Measurements from ENCODE around the gene S100A6. TPM values are rescaled to one million over a fixed set of nuclear protein-coding genes. Genes with fewer than 3 reads are reported as not detected.

Gene S100A6
- total RNA-seq, 1 experiment from 2014 or later, result 2,572 TPM

DNA sequence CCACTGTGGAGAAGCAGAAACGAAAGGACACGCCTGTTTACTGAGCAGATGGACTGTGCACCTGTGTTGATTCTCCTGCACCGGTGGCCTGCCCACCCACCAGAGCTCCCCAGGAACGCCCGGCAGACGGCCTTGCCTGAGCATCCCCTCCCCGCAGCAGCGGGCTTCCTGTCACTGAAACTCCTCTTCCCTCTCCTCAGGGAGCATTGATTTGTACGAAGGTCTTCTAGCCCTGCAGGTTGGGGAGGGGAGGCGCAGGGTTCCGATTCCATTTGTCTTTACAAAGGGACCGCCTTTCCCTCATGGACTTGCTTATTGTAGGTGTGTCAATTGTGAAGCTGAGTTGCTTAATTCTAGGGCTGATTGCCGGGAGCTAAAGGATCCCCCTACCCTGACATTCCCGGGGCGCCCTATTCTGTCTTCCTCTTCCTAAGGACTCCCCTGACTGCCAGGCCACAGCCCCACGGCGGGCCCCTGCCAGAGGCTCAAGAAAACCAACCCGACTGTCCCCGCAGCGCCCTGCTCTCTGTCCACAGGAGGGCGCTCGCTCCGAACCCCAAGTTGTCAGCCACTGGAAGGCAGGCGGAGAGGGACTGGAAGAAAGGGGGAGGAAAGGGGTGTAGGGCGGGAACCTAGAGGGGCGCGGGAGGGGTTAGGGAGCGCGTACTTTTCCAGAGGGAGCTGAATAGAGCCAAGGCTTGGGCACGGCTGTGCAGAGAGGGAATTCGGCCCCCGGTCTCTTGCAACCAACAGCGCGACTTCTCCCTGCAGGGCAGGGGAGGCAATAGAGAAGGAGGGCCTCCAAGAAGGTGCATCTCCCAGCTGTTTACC, 2.8 kb downstream of the S100A6 start:
- ChIA-PET CTCF (interaction anchor here (0.7 to 2.6 kb wide), 16 partner anchors 12 to 177 kb away, joined by 3 to 25 read pairs (median 4); partner anchors contain the start of genes S100A14, S100A2 and S100A4), POLR2A (ENCODE audit: unreplicated experiment) (interaction anchor here (0.7 to 4.6 kb wide), 6 partner anchors 11 to 101 kb away, joined by 3 to 47 read pairs (median 8); partner anchors contain the start of genes CHTOP, S100A13, S100A16 and S100A2)
- DNase-seq, result peak; percentile 87
- TF ChIP-seq CTCF (conservative IDR thresholded peaks at IDR 0.05; ENCODE audit: low read depth, low read length) (peak; percentile 96), EZH2phosphoT487 (IDR thresholded peaks at IDR 0.05; ENCODE audit: borderline replicate concordance, low read length) (no peak), EZH2 (IDR thresholded peaks at IDR 0.05; ENCODE audit: low read length, unreplicated experiment) (no peak)
- peaks cover 46% of the 10 kb centered on the region for H3K4me1 ChIP-seq (ENCODE audit: insufficient read depth, low read length)
- H3K27me3 ChIP-seq (ENCODE audit: low read length), result no peaks in the 10 kb centered on the region
- H3K4me3 ChIP-seq (ENCODE audit: low read length), result peak overlapping the region; percentile 28; the same call in 1 of the 2 replicates
- intact Hi-C loops (cut with micrococcal nuclease), result loop anchor here (1.0 to 2.0 kb wide), 4 partner anchors 12 to 76 kb away; partner anchors contain the start of gene S100A4
- BruUV-seq (replicated peaks), result no TSS peak
- H3K27ac ChIP-seq (ENCODE audit: low read length), result peak overlapping the region; percentile 94
- H3K9me3 ChIP-seq (ENCODE audit: low read length), result no peaks in the 10 kb centered on the region
- H3K9ac ChIP-seq (ENCODE audit: low read length), result peak overlapping the region; percentile 95
- peaks cover 12% of the 10 kb centered on the region for H3K36me3 ChIP-seq (ENCODE audit: low read depth, low read length)
- ATAC-seq, result peak; percentile 21
- H3K79me2 ChIP-seq (ENCODE audit: low read length), result peaks cover 23% of the 10 kb centered on the region
- H3K4me2 ChIP-seq (ENCODE audit: low read length), result peak overlapping the region; percentile 84
- H3K9me2 ChIP-seq (replicated peaks; ENCODE audit: low read length), result no peaks in the 10 kb centered on the region
- no peak overlapping the region for H2AFZ ChIP-seq (ENCODE audit: low read length)
- H4K20me1 ChIP-seq (ENCODE audit: low read length), result 0 out of 2 replicates have a peak, but pooled peaks cover 3% of the 10 kb centered on the region
- H3F3A ChIP-seq (ENCODE audit: low read length, unreplicated experiment), result peaks cover 5% of the 10 kb centered on the region

- H3K27ac ChIP-seq (ENCODE audit: low read length), result peak overlapping the region; percentile 94
- no TSS peak for BruUV-seq (replicated peaks)
- H3K79me2 ChIP-seq (ENCODE audit: low read length), result peaks cover 23% of the 10 kb centered on the region
- TF ChIP-seq EZH2phosphoT487 (IDR thresholded peaks at IDR 0.05; ENCODE audit: borderline replicate concordance, low read length) (no peak), CTCF (conservative IDR thresholded peaks at IDR 0.05; ENCODE audit: low read depth, low read length) (no peak), EZH2 (IDR thresholded peaks at IDR 0.05; ENCODE audit: low read length, unreplicated experiment) (no peak)
- no peaks in the 10 kb centered on the region for H3K9me2 ChIP-seq (replicated peaks; ENCODE audit: low read length)
- POLR2A ChIA-PET (ENCODE audit: unreplicated experiment), result interaction anchor here (0.7 to 4.6 kb wide), 3 partner anchors 34 to 102 kb away, joined by 4 to 47 read pairs (median 32); partner anchors contain the start of genes CHTOP and S100A2
- no peak overlapping the region for H2AFZ ChIP-seq (ENCODE audit: low read length)
- intact Hi-C loops (cut with micrococcal nuclease), result loop anchor here (2.0 kb wide), 1 partner anchor 77 kb away; no protein-coding TSS in a partner anchor
- peak overlapping the region; percentile 84 for H3K4me2 ChIP-seq (ENCODE audit: low read length)
- H3K36me3 ChIP-seq (ENCODE audit: low read depth, low read length), result peaks cover 12% of the 10 kb centered on the region
- 0 out of 2 replicates have a peak, but pooled peaks cover 3% of the 10 kb centered on the region for H4K20me1 ChIP-seq (ENCODE audit: low read length)
- H3K9me3 ChIP-seq (ENCODE audit: low read length), result no peaks in the 10 kb centered on the region
- no peak overlapping the region for H3K4me3 ChIP-seq (ENCODE audit: low read length)
- ATAC-seq (no peak), DNase-seq (no peak)
- H3K9ac ChIP-seq (ENCODE audit: low read length), result peak overlapping the region; percentile 95
- H3K27me3 ChIP-seq (ENCODE audit: low read length), result no peaks in the 10 kb centered on the region
- H3K4me1 ChIP-seq (ENCODE audit: insufficient read depth, low read length), result peaks cover 44% of the 10 kb centered on the region
- CTCF ChIA-PET, result interaction anchor here (1.1 to 2.6 kb wide), 5 partner anchors 16 to 85 kb away, joined by 3 to 25 read pairs (median 4); partner anchors contain the start of gene S100A2
- peaks cover 5% of the 10 kb centered on the region for H3F3A ChIP-seq (ENCODE audit: low read length, unreplicated experiment)
These were observed 3.6 kb downstream of the S100A6 start for GRCh38 chr1:153532181-153532580.
